GM12872 (cell line): ENCODE results near the gene HEMK1.

Experiments
- TF ChIP-seq, protein P1 (sequence below): IDR thresholded peaks from 3 replicates; pipeline ENCODE4 v1.5.1; 2011; ENCODE audit warnings: low read depth, mild to moderate bottlenecking, low read length, moderate library complexity; ENCODE audit not compliant: insufficient read depth

Gene HEMK1

DNA sequence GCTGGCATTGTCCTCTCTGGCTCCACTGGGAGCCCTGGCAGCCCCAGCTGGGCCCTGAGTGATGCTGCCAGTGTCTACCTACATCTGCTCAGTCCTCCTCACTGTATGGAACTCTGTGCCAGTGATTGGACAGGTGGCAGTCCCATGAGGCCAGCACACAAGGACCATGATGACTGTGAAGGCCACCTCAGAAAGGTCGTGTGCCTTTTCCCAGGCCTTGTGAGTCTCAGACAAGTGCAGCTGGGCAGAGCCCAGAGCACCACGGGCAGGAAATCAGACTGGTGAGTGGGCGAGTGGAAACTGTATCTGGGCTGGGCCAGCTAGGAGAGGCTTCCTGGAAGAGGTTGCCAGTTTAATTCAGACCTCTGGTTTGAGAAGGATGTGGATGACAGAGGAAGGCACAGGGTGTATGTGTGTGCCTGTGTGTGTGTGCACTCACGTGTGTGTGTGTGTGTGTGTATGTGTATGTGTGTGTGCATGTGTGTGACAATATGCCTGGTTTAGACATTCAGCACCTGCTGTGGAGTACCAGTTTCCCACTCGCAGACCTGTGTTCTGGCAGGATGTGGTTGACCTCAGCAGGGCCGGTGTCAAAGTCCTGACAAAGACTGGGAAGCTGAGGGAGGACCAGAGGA, 54.6 kb downstream of the HEMK1 start:
- TF ChIP-seq, protein P1, sequence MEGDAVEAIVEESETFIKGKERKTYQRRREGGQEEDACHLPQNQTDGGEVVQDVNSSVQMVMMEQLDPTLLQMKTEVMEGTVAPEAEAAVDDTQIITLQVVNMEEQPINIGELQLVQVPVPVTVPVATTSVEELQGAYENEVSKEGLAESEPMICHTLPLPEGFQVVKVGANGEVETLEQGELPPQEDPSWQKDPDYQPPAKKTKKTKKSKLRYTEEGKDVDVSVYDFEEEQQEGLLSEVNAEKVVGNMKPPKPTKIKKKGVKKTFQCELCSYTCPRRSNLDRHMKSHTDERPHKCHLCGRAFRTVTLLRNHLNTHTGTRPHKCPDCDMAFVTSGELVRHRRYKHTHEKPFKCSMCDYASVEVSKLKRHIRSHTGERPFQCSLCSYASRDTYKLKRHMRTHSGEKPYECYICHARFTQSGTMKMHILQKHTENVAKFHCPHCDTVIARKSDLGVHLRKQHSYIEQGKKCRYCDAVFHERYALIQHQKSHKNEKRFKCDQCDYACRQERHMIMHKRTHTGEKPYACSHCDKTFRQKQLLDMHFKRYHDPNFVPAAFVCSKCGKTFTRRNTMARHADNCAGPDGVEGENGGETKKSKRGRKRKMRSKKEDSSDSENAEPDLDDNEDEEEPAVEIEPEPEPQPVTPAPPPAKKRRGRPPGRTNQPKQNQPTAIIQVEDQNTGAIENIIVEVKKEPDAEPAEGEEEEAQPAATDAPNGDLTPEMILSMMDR = no peak

DNA sequence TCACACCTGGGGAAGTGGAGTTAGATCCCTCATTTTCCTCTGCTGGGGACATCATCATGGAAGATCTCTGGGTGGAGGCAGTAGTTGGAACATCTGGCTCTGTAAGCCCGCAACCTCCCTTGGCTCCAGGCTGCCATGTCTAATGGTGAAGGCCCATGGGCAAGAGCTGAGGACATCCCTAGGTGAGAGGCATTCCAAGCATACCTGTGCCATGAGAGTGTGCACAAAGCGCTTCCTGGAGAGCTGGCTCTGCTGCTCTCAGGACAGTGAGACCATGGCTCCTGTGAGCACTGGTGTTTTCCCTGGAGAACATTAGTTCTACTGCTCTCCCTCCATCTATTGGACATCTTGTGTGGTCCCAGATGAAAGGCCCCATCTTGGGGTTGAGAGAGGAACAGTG, 55.3 kb downstream of the HEMK1 start:
- TF ChIP-seq, protein P1 = no peak

DNA sequence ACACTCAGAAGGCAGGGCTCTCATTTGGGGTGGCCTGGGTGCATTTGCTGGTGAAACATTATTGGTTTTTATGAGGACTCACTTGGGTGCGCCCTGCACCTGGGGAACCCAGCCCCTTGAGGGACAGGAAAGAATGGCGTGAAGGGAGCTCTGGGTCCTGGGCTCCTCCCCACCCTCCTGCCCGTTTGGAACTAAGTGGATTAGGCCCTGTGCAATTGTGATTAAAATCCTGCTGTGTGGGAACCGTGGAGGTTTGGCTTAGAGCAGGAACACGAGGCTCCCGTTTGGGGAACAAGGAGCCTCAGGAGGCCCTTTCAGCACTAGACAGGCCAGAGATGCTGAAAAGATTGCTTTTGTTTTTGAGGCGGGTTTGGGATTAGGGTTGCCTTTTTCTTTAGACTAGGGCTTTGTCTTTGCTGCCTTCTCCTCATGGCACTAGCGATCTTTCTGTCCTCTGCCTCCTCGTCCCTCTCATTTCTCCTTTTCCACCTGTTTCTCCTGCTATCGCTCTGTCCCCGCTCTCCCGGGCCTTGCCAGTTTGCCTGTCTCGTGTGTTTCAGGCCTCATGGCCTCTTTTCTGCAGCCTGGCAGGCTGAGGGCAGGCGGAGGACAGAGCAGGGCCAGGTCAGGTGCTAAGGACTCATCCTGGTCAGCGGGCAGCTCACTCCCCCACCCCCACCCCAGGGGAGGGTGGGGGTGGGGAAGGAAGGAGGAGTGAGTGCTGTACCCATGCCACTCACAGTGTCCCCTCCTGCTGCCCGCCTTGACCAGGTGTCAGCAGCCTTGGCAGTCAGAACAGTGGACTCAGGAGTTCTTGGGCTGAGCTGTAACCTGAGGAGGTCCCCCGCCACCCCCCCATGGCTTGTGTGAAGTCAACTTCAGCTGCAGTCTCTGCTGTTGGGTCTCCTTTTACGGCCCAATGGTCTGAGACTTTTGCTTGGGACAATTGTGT, 56.2 kb downstream of the HEMK1 start:
- TF ChIP-seq, protein P1 = no peak

DNA sequence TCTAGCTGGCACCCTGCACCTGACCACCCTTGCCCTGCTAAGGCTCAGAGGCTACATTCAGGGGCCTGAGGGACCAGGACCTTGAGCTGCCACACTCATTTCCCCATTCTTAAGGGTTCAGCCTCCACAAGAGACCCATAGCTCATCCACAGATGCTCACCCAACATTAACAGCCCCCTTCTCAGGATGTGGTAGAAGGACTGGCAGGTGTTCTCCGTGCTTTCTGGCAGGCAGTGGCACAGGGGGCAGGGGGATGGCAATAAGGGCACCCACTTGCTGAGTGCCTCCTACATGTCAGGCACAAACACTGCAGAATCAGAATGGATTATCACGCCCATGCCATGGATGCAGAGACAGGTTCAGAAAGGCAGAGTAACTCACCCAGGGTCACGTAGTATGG, 57.1 kb downstream of the HEMK1 start:
- TF ChIP-seq, protein P1 = no peak

DNA sequence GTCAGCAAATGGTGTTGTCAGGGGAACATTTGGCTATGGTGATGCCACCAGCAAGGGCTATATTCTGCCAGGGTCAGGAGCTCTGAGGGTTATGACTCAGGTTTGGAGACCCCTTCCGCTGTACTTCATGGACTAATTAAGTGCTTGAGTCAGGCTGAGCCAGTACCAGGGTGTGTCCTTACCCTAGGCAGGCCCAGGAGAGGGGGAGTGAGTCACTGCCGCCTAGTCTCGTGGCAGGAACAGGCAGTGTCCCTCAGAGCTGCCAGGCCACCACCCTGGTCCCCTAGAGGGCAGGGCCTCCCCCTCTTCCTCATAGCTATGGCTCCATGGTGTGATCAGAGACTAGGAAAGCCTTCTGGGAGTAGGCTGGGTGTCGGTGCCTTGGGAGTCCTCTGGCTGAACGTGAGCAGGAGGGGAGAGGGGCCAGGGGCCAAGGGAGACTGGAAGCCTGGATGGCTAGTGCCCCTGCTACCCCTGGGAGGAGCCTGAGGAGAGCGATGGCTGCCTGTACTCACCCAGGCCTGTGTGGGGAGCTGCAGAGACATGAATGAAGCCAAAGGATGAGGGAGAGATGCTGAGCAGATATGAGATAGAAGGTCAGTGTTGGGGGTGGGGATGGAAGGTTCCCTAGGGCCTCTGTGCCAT, 58.2 kb downstream of the HEMK1 start:
- TF ChIP-seq, protein P1 = peak; percentile 38; the same call in 1 of the 3 replicates

DNA sequence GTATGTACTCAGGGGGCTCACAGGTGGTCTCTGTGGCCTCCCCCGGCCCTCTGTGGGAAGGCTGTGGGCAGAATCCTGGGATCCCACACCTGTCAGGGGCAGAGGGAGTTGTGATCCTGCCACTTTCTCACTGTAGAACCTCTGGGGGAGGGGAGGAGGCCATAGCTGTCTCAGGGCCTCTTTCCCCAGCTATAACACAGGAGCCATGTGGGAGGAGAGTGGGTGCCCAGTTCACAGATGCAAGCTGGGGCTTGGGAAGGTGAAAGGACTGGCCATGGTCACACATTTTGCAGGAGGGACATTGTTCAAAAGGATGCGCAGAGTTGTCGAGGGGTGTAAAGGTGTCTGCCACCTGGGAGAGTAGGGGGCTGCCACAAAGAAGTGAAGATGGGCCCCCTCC, 59.3 kb downstream of the HEMK1 start:
- TF ChIP-seq, protein P1 = no peak

DNA sequence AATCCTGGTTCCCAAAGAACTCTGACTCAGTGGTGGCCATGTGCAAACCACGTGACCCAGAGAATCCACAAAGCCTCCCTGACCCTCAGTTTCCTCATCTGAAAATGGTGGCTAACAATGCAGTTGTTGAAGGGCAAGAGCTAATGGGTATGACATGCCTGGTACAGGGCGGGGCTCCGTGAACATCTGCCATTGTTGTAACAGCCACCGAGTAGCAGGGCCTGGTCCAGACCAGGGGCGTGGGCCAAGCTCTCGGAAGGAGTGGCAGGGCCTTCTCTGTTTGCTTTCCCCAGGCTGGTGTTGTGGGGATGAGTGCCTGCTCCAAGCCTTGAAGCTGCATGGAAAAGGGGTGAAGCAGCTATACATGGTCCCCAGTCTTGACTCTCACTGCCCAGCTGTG, 61.1 kb downstream of the HEMK1 start:
- TF ChIP-seq, protein P1 = no peak
